NOMO-1 treated with DMSO at 0.1 percent for 48 hours (cell line): ENCODE measurements around the gene FKBP1B.
A peak's percentile ranks its signal among the peaks of the same experiment; 100 is the strongest.
"Not testable (repeated sequence)": the region's sequence is repeated elsewhere in the genome, so short reads cannot be mapped to it uniquely, and the experiment has no call there.

Experiments used
- DNase-seq: peaks from one replicate; lab custom pipeline; 2025; ENCODE audit not compliant: unreplicated experiment; lab: John Stamatoyannopoulos, UW

Gene FKBP1B

DNA sequence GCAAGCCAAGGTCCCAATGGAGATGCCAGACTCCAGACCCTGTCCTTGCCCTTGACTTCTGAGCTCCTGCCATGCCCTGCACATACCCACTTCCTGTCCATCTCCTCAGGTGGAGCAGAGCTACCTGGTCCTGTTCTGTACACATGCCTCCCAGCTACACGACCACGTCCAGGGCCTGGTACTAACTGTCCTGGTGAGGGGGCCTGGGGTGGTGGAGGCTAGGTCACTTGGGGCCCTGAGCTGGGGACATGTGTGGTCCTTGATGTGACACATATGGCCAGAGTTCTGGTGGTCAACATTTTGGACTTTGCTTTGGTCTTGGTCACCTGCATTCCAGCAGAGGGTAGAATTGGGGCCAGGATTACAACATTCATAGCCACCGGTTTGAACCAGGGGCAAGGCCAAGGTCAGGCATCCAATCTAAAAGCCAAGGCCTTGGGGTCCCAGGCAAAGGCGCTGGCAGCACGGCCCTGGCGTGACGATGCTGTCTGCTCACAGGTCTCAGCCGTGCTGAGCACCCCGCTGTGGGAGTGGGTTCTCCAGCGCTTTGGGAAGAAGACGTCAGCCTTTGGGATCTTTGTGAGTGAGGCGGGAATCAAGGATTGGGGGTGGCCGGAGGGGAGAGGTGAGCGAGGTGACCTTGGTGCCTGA lies 27.1 kb upstream of the FKBP1B start:
- DNase-seq: no peak

DNA sequence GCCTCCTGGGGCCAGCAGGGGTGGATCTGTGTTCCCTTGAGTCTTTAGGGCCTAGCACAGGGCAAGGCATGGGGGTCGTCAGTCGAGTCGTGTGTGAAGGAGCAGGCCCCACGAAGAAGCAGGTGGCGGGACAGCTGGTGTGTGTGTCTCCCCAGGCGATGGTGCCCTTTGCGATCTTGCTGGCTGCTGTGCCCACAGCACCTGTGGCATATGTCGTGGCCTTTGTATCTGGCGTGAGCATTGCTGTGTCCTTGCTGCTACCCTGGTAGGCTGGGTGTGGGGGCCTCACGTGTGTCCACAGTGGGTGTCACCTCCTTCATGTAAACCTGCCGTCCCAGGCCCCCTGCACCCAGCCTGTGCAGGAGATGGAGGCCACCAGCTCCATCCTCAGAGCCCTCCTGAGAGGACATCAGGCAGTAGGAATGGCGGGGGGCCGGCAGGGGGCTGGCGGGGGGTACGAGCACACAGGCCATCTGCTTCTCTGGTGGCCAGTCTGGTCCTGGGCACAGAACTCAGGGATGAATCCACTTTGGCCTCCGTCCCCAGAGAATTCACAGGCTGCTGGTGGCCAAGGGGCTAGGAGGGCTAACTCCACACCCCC lies 26.5 kb upstream of the FKBP1B start:
- DNase-seq: no peak

DNA sequence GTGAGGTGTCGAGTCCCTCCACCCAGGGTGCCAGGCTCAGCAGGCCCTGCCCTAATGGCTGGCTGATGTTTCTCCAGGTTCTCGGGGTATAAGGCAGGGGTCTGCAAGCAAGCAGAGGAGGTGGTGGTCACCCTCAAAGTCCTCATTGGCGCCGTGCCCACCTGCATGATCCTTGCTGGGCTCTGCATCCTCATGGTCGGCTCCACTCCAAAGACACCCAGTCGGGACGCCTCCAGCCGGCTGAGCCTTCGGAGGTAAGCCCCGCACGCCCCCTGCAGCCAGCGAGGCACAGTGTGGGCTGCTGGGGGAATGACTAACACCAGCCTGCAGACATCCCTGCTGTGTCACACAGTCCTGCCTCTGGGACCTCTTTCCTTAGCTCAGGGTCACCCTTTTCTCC lies 25.5 kb upstream of the FKBP1B start:
- no peak for DNase-seq

GRCh38 chr2:24024996-24025663 lies 24.4 kb upstream of the FKBP1B start:
- no peak for DNase-seq

DNA sequence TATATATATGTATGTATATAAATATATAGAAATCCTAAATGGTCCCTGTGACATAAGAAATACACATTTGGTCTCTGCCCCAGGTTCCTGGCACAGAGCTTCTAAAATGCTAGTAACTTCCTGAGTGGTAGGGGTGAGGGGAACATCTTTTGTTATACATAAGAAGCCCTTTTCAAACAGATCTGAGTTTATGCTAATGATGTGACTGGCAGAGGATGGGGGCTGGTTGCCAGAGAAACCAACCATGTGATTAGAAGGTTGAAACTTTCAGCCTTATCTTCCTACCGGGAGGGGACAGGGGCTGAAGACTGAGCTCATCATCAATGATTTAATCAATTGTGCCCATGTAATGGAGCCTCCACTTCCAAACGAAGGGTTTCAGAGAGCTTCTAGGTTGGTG lies 23.3 kb upstream of the FKBP1B start:
- DNase-seq: no peak

DNA sequence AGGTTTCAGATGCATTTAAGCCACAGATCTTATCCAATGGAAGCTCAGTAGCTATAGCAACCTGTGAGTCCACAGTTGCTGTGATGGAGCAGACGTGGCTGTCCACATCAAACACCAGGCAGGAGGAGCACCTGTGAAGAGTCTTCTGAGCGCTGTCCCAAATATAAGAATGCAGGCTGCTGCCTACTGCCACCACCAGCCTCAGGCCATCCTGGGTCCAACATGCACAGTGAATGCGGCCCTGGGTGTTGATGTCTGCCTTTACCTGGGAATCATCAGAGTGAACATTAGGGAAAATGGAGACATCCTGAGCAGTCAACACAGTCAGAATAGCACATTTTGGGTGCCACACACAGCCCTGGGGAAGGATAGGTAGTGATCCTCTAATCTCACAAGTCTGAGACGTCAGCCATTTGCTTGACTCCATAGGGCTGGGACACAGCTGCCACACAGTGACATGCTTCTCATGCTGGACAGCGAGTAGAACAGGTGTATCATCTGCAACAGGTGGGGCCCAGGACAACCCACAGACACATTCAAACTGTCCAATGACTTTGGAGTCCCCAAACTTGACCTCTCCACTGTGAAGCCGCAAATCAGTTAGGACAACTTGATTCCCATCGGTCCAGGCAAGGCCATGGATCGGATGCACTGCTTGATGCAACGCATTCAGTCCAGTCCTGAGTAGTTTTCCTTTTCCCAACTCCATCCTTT lies 10.6 kb upstream of the FKBP1B start:
- DNase-seq: no peak

GRCh38 chr2:24040511-24040910 lies 9.0 kb upstream of the FKBP1B start:
- DNase-seq: no peak

- DNase-seq: not testable (repeated sequence)
Observed at GRCh38 chr2:24043133-24043532, 6.4 kb upstream of the FKBP1B start.

DNA sequence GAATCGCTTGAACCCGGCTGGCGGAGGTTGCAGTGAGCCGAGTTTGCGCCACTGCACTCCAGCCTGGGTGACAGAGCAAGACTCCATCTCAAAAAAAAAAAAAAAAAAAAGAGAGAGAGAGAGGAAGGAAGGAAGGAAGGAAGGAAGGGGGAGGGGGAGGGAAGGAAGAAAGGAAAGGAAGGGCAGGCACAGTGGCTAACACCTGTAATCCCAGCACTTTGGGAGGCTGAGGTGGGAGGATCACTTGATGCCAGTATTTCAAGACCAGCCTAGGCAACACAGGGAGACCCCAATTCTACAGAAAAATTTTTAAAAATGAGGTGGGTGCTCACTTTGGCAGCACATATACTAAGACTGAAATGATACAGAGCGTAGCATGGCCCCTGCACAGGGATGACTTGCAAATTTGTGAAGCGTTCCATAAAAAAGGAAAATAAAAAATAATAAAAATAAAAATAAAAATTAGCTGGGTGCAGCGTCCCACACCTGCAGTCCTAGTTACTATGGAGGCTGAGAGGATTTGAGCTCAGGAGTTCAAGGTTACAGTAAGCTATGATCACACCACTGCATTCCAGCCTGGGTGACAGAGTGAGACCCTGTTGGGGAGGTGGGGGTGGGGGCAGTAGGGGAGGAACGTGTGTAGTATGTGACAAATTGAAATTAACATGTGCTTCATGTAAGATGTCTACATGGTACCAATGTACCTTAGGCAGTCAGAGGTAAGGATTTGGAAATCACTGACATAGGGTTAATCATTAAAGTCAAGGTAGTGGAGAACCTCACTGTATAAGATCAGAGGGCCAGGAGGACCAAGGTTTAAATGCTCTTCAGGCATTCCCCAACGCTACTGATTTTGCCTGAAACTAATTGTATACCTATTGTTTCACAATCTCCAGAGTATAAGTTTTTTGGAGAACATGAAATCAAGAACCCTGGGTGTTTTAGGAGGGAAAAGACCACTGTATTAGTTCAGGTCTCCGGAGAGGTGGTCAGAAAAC lies 3.7 kb upstream of the FKBP1B start:
- no peak for DNase-seq

DNA sequence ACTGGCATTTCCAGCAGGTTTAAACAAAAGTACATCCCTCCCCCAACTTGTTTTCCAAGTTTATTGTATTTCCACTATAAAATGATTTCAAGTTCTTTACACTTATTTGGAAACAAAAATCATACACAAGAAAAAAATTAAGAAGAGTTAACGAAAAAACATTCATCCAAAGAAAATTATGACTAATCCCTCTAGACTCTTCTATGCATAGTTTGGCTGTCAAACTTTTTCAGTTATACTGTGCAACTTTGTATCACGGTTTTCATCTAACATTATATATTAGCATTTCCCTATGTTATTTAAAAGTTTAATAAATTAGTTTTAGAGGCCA lies 3.0 kb upstream of the FKBP1B start:
- DNase-seq: no peak

DNA sequence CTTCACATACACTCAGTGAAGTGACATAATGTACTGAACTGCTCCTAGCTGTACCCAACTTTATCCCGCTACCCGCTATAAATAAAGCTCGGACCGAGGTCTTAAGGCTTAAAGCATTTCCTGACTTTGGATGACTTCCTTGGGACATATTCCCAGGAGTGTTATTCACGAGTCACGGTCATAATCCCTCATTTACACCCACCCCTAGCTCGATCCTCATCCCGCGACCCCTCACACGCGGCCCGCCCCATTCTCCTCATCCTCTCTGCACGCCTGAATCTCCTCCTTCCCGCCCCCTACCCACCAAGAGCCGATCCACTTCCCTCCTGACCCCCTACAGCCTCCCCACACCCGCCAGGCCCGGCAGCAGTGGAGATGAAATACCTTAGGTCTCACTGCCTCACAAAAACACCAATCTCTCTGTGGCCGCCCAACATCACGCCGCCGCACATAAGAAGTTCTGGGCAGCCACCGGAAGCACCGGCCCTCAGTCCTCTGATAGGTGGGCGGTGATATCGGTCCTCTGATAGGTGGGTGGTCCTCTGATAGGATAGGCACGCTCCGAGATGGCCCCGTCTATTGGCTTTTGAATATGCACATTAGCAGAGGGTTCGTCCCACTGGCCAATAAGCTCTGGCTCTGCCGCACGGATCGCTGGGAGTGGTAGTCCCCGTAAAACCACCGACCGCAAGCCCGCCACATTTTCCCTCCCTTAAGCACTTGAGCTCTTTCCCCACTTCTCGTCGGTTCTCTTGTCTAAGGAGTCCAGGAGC lies 2.4 kb upstream of the FKBP1B start, which contains the start of gene WDCP:
WDCP (minus strand) TSS at position 462 of the 773 bp plus-strand sequence. CDS start 7,897 bp downstream, outside the sequence.
- DNase-seq: peak; percentile 100

- no peak for DNase-seq
Observed at GRCh38 chr2:24047703-24048033, 1.9 kb upstream of the FKBP1B start.

- no peak for DNase-seq
Observed at GRCh38 chr2:24048769-24049484, 614 bp upstream of the FKBP1B start.

- DNase-seq: no peak
Observed at GRCh38 chr2:24050041-24050979, 769 bp downstream of the FKBP1B start.

DNA sequence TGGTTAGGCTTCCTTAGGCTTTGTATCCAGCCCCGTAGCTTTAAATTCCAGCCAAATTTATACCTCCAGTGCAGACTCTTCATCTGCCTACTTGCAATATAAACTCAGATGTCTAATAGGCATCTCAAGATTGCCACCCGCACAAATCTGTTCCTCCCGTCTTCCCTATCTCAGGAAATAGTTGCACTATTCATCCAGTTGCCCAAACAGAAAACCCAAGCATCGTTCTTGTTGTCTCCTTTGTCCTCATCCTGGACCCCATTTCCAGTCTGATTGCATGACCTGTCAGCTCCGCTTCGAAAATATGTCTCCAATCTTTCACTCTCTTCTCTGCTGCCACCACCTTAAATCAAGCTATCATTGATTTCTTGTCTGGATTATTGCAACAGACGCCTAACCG lies 2.3 kb downstream of the FKBP1B start:
- DNase-seq: no peak

DNA sequence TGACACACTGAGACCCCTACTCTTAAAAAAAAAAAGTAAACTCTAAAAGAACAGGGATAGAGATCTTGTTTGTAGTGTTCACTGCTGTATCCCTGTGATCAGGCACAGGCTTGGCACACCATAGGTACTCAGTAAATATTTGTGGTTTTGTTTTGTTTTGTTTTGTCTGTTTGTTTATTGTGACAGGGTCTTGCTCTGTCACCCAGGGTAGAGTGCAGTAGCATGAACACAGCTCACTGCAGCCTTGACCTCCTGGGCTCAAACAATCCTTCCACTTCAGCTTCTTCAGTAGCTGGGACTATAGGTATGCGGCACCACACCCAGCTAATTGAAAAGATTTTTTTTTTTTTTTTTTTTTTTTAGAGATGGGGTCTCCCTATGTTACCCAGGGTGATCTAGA lies 3.4 kb downstream of the FKBP1B start:
- DNase-seq: no peak

DNA sequence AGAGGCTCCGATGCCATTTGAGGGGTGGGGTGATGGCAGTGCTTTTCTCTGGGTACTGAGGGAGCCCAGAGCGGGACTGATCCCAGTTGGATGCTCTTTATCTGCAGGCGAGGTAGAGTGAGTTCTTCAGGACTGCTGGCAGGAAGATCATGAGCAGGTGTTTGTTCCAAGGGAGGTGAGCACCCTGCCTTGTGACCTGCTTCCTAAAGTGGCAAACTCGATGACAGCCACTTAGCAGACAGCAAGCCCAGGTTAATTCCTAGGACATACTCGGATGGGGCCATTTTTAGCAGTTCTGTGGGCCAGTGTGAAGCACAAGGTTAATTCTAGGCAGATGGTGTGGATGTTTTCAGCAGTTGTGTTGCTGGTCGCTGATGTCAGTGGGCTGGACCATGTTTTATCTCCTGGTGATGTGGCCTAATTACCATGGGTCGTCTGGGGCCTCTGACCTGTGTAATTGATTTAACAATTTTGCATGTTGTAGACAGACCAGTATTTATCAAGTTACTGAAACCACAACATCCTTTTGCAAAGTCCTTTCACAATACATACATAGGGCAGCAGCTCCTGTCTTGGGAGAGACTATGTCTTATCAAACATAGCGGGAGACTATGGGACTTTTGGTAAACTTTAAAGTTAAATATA lies 4.9 kb downstream of the FKBP1B start:
- no peak for DNase-seq

GRCh38 chr2:24055750-24056149 lies 6.2 kb downstream of the FKBP1B start:
- DNase-seq: no peak
